Mucosa of stomach (tissue), 1 donor: ENCODE measurements around the gene GREB1L.
"Not testable (repeated sequence)": the region's sequence is repeated elsewhere in the genome, so short reads cannot be mapped to it uniquely, and the experiment has no call there.

Experiments used
- H3K27me3 ChIP-seq: one replicate; pipeline ENCODE4 v1.7.0; 2013; ENCODE audit warnings: mild to moderate bottlenecking, low read length; ENCODE audit not compliant: control insufficient read depth, insufficient read depth
- H3K36me3 ChIP-seq: one replicate; pipeline ENCODE4 v1.7.0; 2013; ENCODE audit warnings: low read length; ENCODE audit not compliant: control insufficient read depth, insufficient read depth
- H3K4me1 ChIP-seq: one replicate; pipeline ENCODE4 v1.7.0; 2013; ENCODE audit warnings: mild to moderate bottlenecking, low read length; ENCODE audit not compliant: control insufficient read depth, insufficient read depth
- H3K4me3 ChIP-seq: one replicate; pipeline ENCODE4 v1.7.0; 2013; ENCODE audit warnings: low read length
- H3K9ac ChIP-seq: one replicate; pipeline ENCODE4 v1.7.0; 2013; ENCODE audit warnings: mild to moderate bottlenecking, low read length, moderate library complexity
- H3K9me3 ChIP-seq: one replicate; pipeline ENCODE4 v1.7.0; 2013; ENCODE audit warnings: mild to moderate bottlenecking, low read length, moderate library complexity; ENCODE audit not compliant: control insufficient read depth
- donor health status: Pancreatic carcinoma.

Gene GREB1L

DNA sequence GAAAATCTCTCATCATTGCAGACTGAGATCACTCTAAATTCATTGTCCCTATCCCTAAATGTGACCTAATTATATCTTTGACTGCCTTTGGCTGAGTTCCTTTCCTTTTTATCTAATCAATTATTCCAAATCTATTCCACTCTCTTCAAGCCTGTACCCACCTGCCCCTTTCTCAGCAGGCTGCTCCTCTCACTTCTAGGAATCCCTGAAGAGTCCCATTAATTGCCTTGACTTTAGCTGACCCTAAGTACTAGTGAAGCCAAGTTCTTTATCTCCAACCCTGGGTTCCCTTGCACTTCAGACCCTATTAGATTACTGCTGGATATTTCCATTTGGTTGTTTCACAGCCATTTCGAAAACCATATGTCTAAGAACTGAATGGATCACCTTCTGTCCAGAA lies 102.8 kb downstream of the GREB1L start:
- H3K4me1 ChIP-seq, result no peaks in the 10 kb centered on the region

DNA sequence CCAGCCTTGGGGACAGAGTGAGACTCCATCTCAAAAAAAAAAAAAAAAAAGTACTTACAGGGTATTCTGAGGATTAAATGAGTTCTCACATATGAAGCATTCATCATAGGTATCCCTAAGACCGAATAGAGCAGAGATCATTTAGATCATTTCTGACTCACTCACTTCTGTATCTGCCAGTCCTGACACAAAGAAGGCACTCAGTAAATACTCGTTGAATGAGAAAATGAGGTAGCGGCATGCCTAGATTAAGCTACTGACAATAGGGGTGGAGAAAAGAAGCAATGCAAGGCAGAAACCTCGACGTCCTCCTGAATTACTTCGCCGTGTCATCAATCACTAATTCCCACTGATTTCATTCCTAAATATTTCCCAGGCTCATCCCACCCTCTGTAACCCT lies 103.8 kb downstream of the GREB1L start:
- no peak overlapping the region for H3K4me3 ChIP-seq
- no peaks in the 10 kb centered on the region for H3K9me3 ChIP-seq
- no peak overlapping the region for H3K9ac ChIP-seq
- H3K4me1 ChIP-seq, result no peaks in the 10 kb centered on the region
- no peaks in the 10 kb centered on the region for H3K27me3 ChIP-seq
- H3K36me3 ChIP-seq, result no peaks in the 10 kb centered on the region

More for the DNA sequence above, 102.8 kb downstream of the GREB1L start:
- Histone ChIP-seq H3K9me3 (no peaks in the 10 kb centered on the region), H3K4me3 (no peak overlapping the region), H3K27me3 (no peaks in the 10 kb centered on the region), H3K36me3 (no peaks in the 10 kb centered on the region), H3K9ac (no peak overlapping the region)

DNA sequence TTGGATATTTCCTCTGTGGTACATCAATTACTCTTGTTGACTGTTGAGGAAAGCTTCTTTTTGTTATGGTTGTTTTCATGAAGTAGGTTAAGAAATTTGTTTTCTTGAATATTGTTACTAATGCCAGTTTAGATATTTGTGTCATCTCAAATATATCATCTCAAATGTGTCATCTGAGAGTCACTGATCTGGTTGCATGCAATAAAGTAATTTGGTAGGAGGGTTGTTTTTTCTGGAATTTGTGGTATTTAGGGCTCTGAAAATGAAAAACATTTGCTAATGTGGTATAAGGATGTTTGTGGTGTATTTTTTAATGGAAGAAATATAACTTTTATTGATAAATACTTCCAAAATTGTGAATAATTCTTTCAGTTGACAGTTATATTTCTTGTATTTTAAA lies 117.7 kb downstream of the GREB1L start:
- H3K4me1 ChIP-seq, result no peaks in the 10 kb centered on the region
- H3K27me3 ChIP-seq, result no peaks in the 10 kb centered on the region
- no peaks in the 10 kb centered on the region for H3K36me3 ChIP-seq
- H3K4me3 ChIP-seq, result no peak overlapping the region
- no peaks in the 10 kb centered on the region for H3K9me3 ChIP-seq
- no peak overlapping the region for H3K9ac ChIP-seq

DNA sequence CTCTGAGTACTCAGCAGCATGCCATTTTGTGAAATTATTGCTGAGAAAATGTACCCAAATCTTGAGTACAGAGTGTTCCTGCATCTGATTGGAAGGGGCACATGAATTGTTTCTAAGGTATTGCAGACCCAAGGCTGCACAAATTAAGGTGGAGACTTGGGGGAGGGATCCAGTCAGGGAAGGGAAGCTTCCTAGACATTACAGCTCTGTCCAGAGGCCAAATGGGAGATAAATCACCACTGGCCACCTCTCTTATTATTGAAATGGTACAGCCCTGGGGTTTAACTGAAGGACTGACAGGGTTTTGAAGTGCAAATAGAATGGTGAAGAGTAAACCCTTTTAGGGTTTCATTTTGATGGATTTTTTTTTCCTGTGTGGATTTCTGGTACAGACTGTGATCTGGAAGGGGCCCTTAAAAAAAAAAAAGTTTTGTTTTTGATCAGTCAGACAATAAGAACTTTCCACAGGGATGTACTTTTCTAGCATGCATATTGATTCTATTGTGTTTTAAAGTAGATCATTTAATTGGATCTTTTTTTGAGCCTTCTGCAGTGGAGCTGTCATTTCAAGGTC lies 119.4 kb downstream of the GREB1L start:
- H3K9me3 ChIP-seq, result no peaks in the 10 kb centered on the region
- no peak overlapping the region for H3K4me3 ChIP-seq
- no peaks in the 10 kb centered on the region for H3K36me3 ChIP-seq
- no peak overlapping the region for H3K9ac ChIP-seq
- H3K27me3 ChIP-seq, result no peaks in the 10 kb centered on the region
- H3K4me1 ChIP-seq, result no peaks in the 10 kb centered on the region

- no peak overlapping the region for H3K9ac ChIP-seq
- H3K27me3 ChIP-seq, result no peaks in the 10 kb centered on the region
- no peaks in the 10 kb centered on the region for H3K36me3 ChIP-seq
- no peaks in the 10 kb centered on the region for H3K9me3 ChIP-seq
- no peak overlapping the region for H3K4me3 ChIP-seq
- no peaks in the 10 kb centered on the region for H3K4me1 ChIP-seq
Measured at GRCh38 chr18:21362831-21363230, 120.8 kb downstream of the GREB1L start.

DNA sequence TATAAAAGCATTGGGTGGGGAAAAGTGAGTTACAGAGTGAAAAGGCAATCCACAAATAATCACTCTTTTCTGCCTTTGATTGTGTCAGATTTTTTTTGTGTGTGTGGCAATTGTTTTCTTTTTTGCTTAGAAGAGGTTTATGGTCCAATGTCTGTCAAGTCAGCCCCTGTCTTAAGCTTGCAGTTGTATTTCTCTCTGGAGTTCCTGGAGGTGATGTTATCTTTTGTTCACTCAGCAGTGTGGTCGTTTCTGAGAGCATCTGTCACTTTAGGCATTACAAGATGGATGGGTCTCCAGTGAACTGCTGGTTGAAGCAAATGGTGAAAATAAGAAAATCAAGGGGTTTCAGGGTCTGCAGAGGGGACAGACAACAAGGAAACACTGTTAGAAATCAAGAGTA lies 121.3 kb downstream of the GREB1L start:
- H3K27me3 ChIP-seq, result no peaks in the 10 kb centered on the region
- H3K9ac ChIP-seq, result no peak overlapping the region
- H3K36me3 ChIP-seq, result no peaks in the 10 kb centered on the region
- H3K4me1 ChIP-seq, result no peaks in the 10 kb centered on the region
- no peaks in the 10 kb centered on the region for H3K9me3 ChIP-seq
- no peak overlapping the region for H3K4me3 ChIP-seq

- H3K27me3 ChIP-seq, result no peaks in the 10 kb centered on the region
- H3K9me3 ChIP-seq, result no peaks in the 10 kb centered on the region
- no peaks in the 10 kb centered on the region for H3K36me3 ChIP-seq
- H3K4me1 ChIP-seq, result no peaks in the 10 kb centered on the region
- H3K9ac ChIP-seq, result no peak overlapping the region
- H3K4me3 ChIP-seq, result no peak overlapping the region
Measured at GRCh38 chr18:21364471-21364870, 122.4 kb downstream of the GREB1L start.

- Histone ChIP-seq H3K4me3 (no peak overlapping the region), H3K9ac (no peak overlapping the region), H3K27me3 (no peaks in the 10 kb centered on the region), H3K9me3 (no peaks in the 10 kb centered on the region), H3K36me3 (no peaks in the 10 kb centered on the region), H3K4me1 (no peaks in the 10 kb centered on the region)
Measured at GRCh38 chr18:21366896-21367295, 124.9 kb downstream of the GREB1L start.

DNA sequence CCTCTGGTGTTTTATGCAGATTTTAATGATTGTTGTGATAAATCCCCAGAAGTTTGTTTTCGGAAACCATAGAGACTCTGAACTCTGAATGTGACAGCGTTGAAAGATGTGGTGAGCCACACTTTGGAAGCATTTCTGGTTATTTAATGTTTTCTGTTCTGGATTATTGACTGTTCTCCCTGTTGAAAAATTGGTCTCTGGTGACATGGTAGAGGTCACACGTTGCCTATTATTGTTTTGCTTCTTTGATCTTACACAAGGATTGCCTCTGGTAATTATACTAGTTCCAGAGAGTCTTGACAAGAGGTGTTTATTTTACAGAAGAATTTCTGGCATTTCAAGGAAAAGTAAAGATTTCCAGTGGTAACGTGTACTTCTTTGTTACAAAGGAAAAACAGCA lies 127.1 kb downstream of the GREB1L start:
- no peaks in the 10 kb centered on the region for H3K36me3 ChIP-seq
- H3K27me3 ChIP-seq, result no peaks in the 10 kb centered on the region
- no peaks in the 10 kb centered on the region for H3K9me3 ChIP-seq
- no peaks in the 10 kb centered on the region for H3K4me1 ChIP-seq
- no peak overlapping the region for H3K4me3 ChIP-seq
- H3K9ac ChIP-seq, result no peak overlapping the region

DNA sequence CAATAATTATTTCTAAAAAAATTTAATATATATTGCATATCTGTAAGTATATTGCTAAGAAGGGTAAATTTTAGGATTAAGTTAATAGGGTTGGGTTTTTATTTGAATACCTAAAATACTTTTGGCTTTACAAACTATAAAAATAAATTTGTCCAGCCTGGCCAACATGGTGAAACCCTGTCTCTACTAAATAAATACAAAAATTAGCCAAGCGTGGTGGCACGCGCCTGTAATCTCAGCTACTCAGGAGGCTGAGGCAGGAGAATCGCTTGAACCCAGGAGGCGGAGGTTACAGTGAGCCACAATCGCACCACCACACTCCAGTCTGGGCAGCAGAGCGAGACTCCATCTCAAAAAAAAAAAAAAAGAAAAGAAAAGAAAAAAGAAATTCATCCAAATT lies 127.6 kb downstream of the GREB1L start:
- not testable (repeated sequence) for H3K27me3 ChIP-seq, H3K9ac ChIP-seq, H3K4me3 ChIP-seq, H3K36me3 ChIP-seq, H3K4me1 ChIP-seq, H3K9me3 ChIP-seq

- Histone ChIP-seq H3K4me3 (no peak overlapping the region), H3K27me3 (no peaks in the 10 kb centered on the region), H3K9me3 (no peaks in the 10 kb centered on the region), H3K36me3 (no peaks in the 10 kb centered on the region), H3K9ac (no peak overlapping the region), H3K4me1 (no peaks in the 10 kb centered on the region)
Measured at GRCh38 chr18:21383031-21383430, 141.0 kb downstream of the GREB1L start.

GRCh38 chr18:21386523-21387240 lies 144.7 kb downstream of the GREB1L start:
- Histone ChIP-seq H3K9me3 (no peaks in the 10 kb centered on the region), H3K9ac (no peak overlapping the region), H3K4me1 (no peaks in the 10 kb centered on the region), H3K36me3 (no peaks in the 10 kb centered on the region), H3K27me3 (no peaks in the 10 kb centered on the region), H3K4me3 (no peak overlapping the region)

GRCh38 chr18:21387886-21388285 lies 145.9 kb downstream of the GREB1L start:
- Histone ChIP-seq H3K36me3 (no peaks in the 10 kb centered on the region), H3K4me3 (no peak overlapping the region), H3K9me3 (no peaks in the 10 kb centered on the region), H3K27me3 (no peaks in the 10 kb centered on the region), H3K9ac (no peak overlapping the region), H3K4me1 (no peaks in the 10 kb centered on the region)
